Motor neuron (in vitro differentiated cells): ENCODE data around the gene ZBTB16. TPM values are rescaled to one million over a fixed set of nuclear protein-coding genes. Genes with fewer than 3 reads are reported as not detected.
A peak's percentile ranks its signal among the peaks of the same experiment; 100 is the strongest.

Source experiments
- ATAC-seq, 8 experiments: fragments of 200-7000 bp; cut with Tn5 transposase; replicated peaks in 6 of 8; 2 replicates each; pipeline ENCODE4 v1.8.0; 2021; ENCODE audit warnings: mild to moderate bottlenecking in 8 of 8, moderate library complexity in 8 of 8
- H3K27ac ChIP-seq, 2 donors: fragments of 250-450 bp; sonication (Bioruptor Pico); 2 replicates each; pipeline ENCODE4 v1.9.0; 2021; ENCODE audit warnings: antibody characterized with exemption in 2 of 2, mild to moderate bottlenecking in 2 of 2, moderate library complexity in 1 of 2
- H3K4me1 ChIP-seq, 2 donors: fragments of 250-450 bp; sonication (Bioruptor Pico); replicated peaks in 1 of 2; 2 replicates each; pipeline ENCODE4 v1.6.1; 2021; ENCODE audit warnings: antibody characterized with exemption in 2 of 2, mild to moderate bottlenecking in 2 of 2, moderate library complexity in 1 of 2
- H3K4me3 ChIP-seq, 5 donors: fragments of 250-450 bp; sonication (Bioruptor Pico); 2 replicates each; pipeline ENCODE4 v1.9.0; 2021; ENCODE audit warnings: antibody characterized with exemption in 5 of 5, mild to moderate bottlenecking in 5 of 5, moderate library complexity in 4 of 5
- WGBS, 10 experiments: fragments of 450-650 bp; shearing (Covaris generic); methylation state at CpG; one replicate each; pipeline ENCODE4 v1.0.0; 2022; 5-methylcytosine and 5-hydroxymethylcytosine counted together
- in situ Hi-C, 9 experiments: fragments of 400-800 bp; cut with MboI; loops; one replicate each; pipeline ENCODE4 v1.15.0; 2021; ENCODE audit warnings: low sequenced_read_pairs in 9 of 9, low pct_unique_long_range_greater_than_20kb in 2 of 9; ENCODE audit not compliant: unreplicated experiment in 9 of 9
- total RNA-seq, 8 experiments: library from RNA; unstranded; fragments of 300-600 nt; gene quantifications; 2 replicates each; pipeline versions ENCODE4 v1.2.3 to v1.2.4, GENCODE V29; 2022

ZBTB16 gene
- total RNA-seq, 8 experiments from 2014 or later = 0.07 to 26.6 (median 7.3) TPM; not detected in 1

GRCh38 chr11:114237321-114238280, 178.1 kb downstream of the ZBTB16 start:
- no peak overlapping the region for H3K4me3 ChIP-seq
- peaks cover 31 to 38% of the 10 kb centered on the region in 2 donors for H3K4me1 ChIP-seq
- WGBS, 10 experiments = 0 to 100% (median 77%) methylated on average over 1 to 10 of the region's 16 CpGs; no CpG with 5 or more reads in 2 of the 10 experiments
- in situ Hi-C loops = no loop called here
- ATAC-seq = peak in 3 of 8 experiments; percentile 7 to 40 (median 20)
- no peak overlapping the region for H3K27ac ChIP-seq

GRCh38 chr11:114239753-114240161, 180.2 kb downstream of the ZBTB16 start:
- no peak overlapping the region for H3K4me3 ChIP-seq
- no peak for ATAC-seq
- 0 to 100% (median 85%) methylated on average over 1 to 3 of the region's 6 CpGs; no CpG with 5 or more reads in 3 of the 10 experiments for WGBS, 10 experiments
- in situ Hi-C loops = no loop called here
- H3K27ac ChIP-seq = no peak overlapping the region
- peaks cover 33 to 40% of the 10 kb centered on the region in 2 donors for H3K4me1 ChIP-seq

GRCh38 chr11:114242032-114242431, 182.5 kb downstream of the ZBTB16 start:
- 53 to 100% (median 100%) methylated on average over 1 to 6 of the region's 15 CpGs; no CpG with 5 or more reads in 7 of the 10 experiments for WGBS, 10 experiments
- H3K27ac ChIP-seq = no peak overlapping the region
- H3K4me1 ChIP-seq = peaks cover 47 to 54% of the 10 kb centered on the region in 2 donors
- no peak for ATAC-seq
- in situ Hi-C loops = no loop called here
- no peak overlapping the region for H3K4me3 ChIP-seq

- 10 to 100% (median 67%) methylated on average over 1 to 9 of the region's 14 CpGs; no CpG with 5 or more reads in 1 of the 10 experiments for WGBS, 10 experiments
- H3K4me1 ChIP-seq = peaks cover 47 to 52% of the 10 kb centered on the region in 2 donors
- ATAC-seq = peak; percentile 32 to 96 (median 92)
- no peak overlapping the region for H3K4me3 ChIP-seq
- peak overlapping the region; percentile 27 to 56 for H3K27ac ChIP-seq
- in situ Hi-C loops = no loop called here
Measured at GRCh38 chr11:114243461-114244372, 184.2 kb downstream of the ZBTB16 start.

- ATAC-seq = no peak
Measured at GRCh38 chr11:114244726-114245394, 185.3 kb downstream of the ZBTB16 start.

GRCh38 chr11:114246321-114247069, 187.0 kb downstream of the ZBTB16 start:
- 64 to 100% (median 93%) methylated on average over 2 to 7 of the region's 8 CpGs; no CpG with 5 or more reads in 3 of the 10 experiments for WGBS, 10 experiments
- Histone ChIP-seq H3K4me3 (no peak overlapping the region), H3K27ac (peak overlapping the region in 1 of 2 donors; percentile 54), H3K4me1 (peaks cover 37 to 45% of the 10 kb centered on the region in 2 donors)
- ATAC-seq = no peak
- in situ Hi-C loops = no loop called here

More at GRCh38 chr11:114244726-114245394, 185.3 kb downstream of the ZBTB16 start:
- in situ Hi-C loops = no loop called here
- Histone ChIP-seq H3K4me3 (no peak overlapping the region), H3K27ac (peak overlapping the region in 1 of 2 donors; percentile 54), H3K4me1 (peaks cover 42 to 49% of the 10 kb centered on the region in 2 donors)
- 0 to 92% (median 52%) methylated on average over 1 to 6 of the region's 18 CpGs; no CpG with 5 or more reads in 2 of the 10 experiments for WGBS, 10 experiments

- in situ Hi-C loops = no loop called here
- ATAC-seq = no peak
- Histone ChIP-seq H3K4me3 (no peak overlapping the region), H3K4me1 (peaks cover 43 to 46% of the 10 kb centered on the region in 2 donors), H3K27ac (no peak overlapping the region)
- WGBS, 10 experiments = 65 to 100% (median 95%) methylated on average over 1 to 7 of the region's 11 CpGs; no CpG with 5 or more reads in 7 of the 10 experiments
Measured at GRCh38 chr11:114247070-114247789, 187.7 kb downstream of the ZBTB16 start.

- WGBS, 10 experiments = 20 to 100% (median 81%) methylated on average over 1 to 11 of the region's 17 CpGs; no CpG with 5 or more reads in 2 of the 10 experiments
- Histone ChIP-seq H3K4me1 (peaks cover 40 to 52% of the 10 kb centered on the region in 2 donors), H3K4me3 (no peak overlapping the region), H3K27ac (no peak overlapping the region)
- no peak for ATAC-seq
- in situ Hi-C loops = loop anchor here in 8 of 9 experiments (10.0 to 25.0 kb wide), 5 partner anchors 213 to 938 kb away; partner anchors contain the start of genes HTR3A (in 3 of the 8), USP28 (in 3 of the 8) and TTC12 (in 1 of the 8)
Measured at GRCh38 chr11:114250180-114250579, 190.7 kb downstream of the ZBTB16 start.

GRCh38 chr11:114250993-114251814, 191.7 kb downstream of the ZBTB16 start:
- Histone ChIP-seq H3K27ac (no peak overlapping the region), H3K4me1 (peaks cover 39 to 52% of the 10 kb centered on the region in 2 donors), H3K4me3 (no peak overlapping the region)
- WGBS, 10 experiments = 48 to 100% (median 86%) methylated on average over 2 to 6 of the region's 14 CpGs; no CpG with 5 or more reads in 1 of the 10 experiments
- ATAC-seq = peak in 5 of 8 experiments; percentile 21 to 69 (median 53)
- in situ Hi-C loops = loop anchor here in 8 of 9 experiments (10.0 to 25.0 kb wide), 5 partner anchors 214 to 939 kb away; partner anchors contain the start of genes HTR3A (in 3 of the 8), USP28 (in 3 of the 8) and TTC12 (in 1 of the 8)

GRCh38 chr11:114251815-114252337, 192.4 kb downstream of the ZBTB16 start:
- Histone ChIP-seq H3K4me1 (peaks cover 46 to 59% of the 10 kb centered on the region in 2 donors), H3K27ac (no peak overlapping the region), H3K4me3 (no peak overlapping the region)
- WGBS, 10 experiments = 0 to 100% (median 67%) methylated on average over 1 to 3 of the region's 9 CpGs; no CpG with 5 or more reads in 5 of the 10 experiments
- ATAC-seq = peak in 2 of 8 experiments; percentile 21 to 23
- in situ Hi-C loops = loop anchor here in 8 of 9 experiments (10.0 to 25.0 kb wide), 5 partner anchors 215 to 940 kb away; partner anchors contain the start of genes HTR3A (in 3 of the 8), USP28 (in 3 of the 8) and TTC12 (in 1 of the 8)
